Measurements from ENCODE around the gene SDSL. TPM values are rescaled to one million over a fixed set of nuclear protein-coding genes. Genes with fewer than 3 reads are reported as not detected.

SDSL gene
- total and polyA plus RNA-seq, 2 of the 13 experiments (the other 11 are each of a cell fraction or from before 2014, with no cell fraction given) = 1.2 to 1.7 TPM

DNA sequence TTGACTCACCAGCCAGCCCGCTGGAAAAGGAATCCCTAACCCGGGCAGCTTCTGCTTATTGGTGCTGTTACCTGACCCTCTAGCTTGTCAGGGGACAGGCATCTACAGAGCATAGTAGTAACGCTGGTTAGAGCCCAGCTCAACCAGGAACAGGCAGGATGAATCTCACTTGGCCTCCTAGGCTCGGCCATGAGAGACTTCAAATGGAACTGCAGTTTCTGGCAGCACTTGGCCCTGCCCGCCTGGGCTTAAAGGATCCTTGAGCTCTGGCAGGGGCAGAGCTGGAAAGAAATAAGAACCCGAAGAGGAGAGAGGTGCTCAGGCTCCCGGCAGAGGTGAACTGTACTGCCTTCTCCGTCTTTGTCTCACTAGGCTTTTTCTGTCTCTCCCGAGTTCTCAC is 51.8 kb downstream of the SDSL start:
- no peaks in the 10 kb centered on the region for H3K79me2 ChIP-seq (ENCODE audit: insufficient read depth, low read length)
- TF ChIP-seq CREB1 (IDR thresholded peaks at IDR 0.05) (no peak), CREB1 (CRISPR knock-in tag; IDR thresholded peaks at IDR 0.05) (no peak), HNRNPK (IDR thresholded peaks at IDR 0.05; ENCODE audit: low read depth, low read length, poor library complexity, severe bottlenecking) (no peak), AFF4 (CRISPR knock-in tag; IDR thresholded peaks at IDR 0.05) (no peak), RFXAP (CRISPR knock-in tag; IDR thresholded peaks at IDR 0.05; ENCODE audit: borderline replicate concordance) (no peak)
- peaks cover 13 to 84% of the 10 kb centered on the region in 2 experiments for H3K27me3 ChIP-seq (ENCODE audit: control insufficient read depth in 1 of 2, insufficient read depth in 2 of 2, low read length in 2 of 2)
- no peak overlapping the region for H3K27ac ChIP-seq (ENCODE audit: extremely low read length, insufficient read depth, low read length)
- DNase-seq (ENCODE audit: low spot score) (no peak), FAIRE-seq (no peak), ATAC-seq (no peak)
- ChIA-PET POLR2A (no interaction called here), CTCF (ENCODE audit: low intra/inter-chr PET ratio, low total read pairs) (no interaction called here)
- H3K9me3 ChIP-seq (ENCODE audit: low read length) = no peaks in the 10 kb centered on the region
- H2AFZ ChIP-seq (ENCODE audit: low read length) = no peak overlapping the region
- no peaks in the 10 kb centered on the region for H3K4me1 ChIP-seq (ENCODE audit: insufficient read depth, low read length)
- H3K36me3 ChIP-seq (replicated peaks in 1 of 2; ENCODE audit: control insufficient read depth in 1 of 2, insufficient read depth in 2 of 2, low read length in 2 of 2) = no peaks in the 10 kb centered on the region
- BruUV-seq (replicated peaks) = no TSS peak
- H3K9ac ChIP-seq (ENCODE audit: insufficient read depth, low read depth, low read length) = no peak overlapping the region
- no peak overlapping the region for H3K4me3 ChIP-seq (replicated peaks in 1 of 3; ENCODE audit: insufficient read depth in 1 of 3, low read depth in 2 of 3, low read length in 3 of 3)
- WGBS (ENCODE audit: low lambda C conversion rate) = 2% methylated on average over 4 of the region's 9 CpGs
- intact Hi-C loops (cut with micrococcal nuclease; ENCODE audit: unreplicated experiment) (no loop called here), in situ Hi-C loops (cut with HindIII; ENCODE audit: extremely low pct_ligation_motif_present, low pct_unique_long_range_greater_than_20kb) (no loop called here)
- H4K20me1 ChIP-seq (ENCODE audit: insufficient read depth, low read length) = no peaks in the 10 kb centered on the region
- H3K4me2 ChIP-seq (ENCODE audit: low read depth, low read length) = no peak overlapping the region
